H9 (cell line): Measurements from ENCODE around the gene XRCC3. TPM values are rescaled to one million over a fixed set of nuclear protein-coding genes. Genes with fewer than 3 reads are reported as not detected.

Experiments used
- DNase-seq: peaks from one replicate; pipeline ENCODE4 v3.0.0-alpha.2; 2017
- H2AFZ ChIP-seq: one replicate; pipeline ENCODE4 v1.6.1; 2013; ENCODE audit warnings: mild to moderate bottlenecking, low read length, control low read depth, moderate library complexity
- H2AK5ac ChIP-seq: 2 replicates; pipeline ENCODE4 v1.6.1; 2013; ENCODE audit warnings: low read length, control low read depth, mixed read lengths; ENCODE audit not compliant: insufficient read length
- H2BK120ac ChIP-seq: one replicate; pipeline ENCODE4 v1.6.1; 2013; ENCODE audit warnings: low read depth, mild to moderate bottlenecking, low read length, control low read depth, inconsistent platforms; ENCODE audit not compliant: poor library complexity, severe bottlenecking
- H2BK12ac ChIP-seq: 2 replicates; pipeline ENCODE4 v1.6.1; 2013; ENCODE audit warnings: low read length, control low read depth, mixed read lengths, low read depth; ENCODE audit not compliant: insufficient read length
- H2BK15ac ChIP-seq: 2 replicates; pipeline ENCODE4 v1.6.1; 2013; ENCODE audit warnings: low read depth, low read length, control low read depth
- H2BK20ac ChIP-seq: one replicate; pipeline ENCODE4 v1.6.1; 2013; ENCODE audit warnings: low read depth, mild to moderate bottlenecking, low read length, control low read depth, inconsistent platforms; ENCODE audit not compliant: poor library complexity, severe bottlenecking
- H2BK5ac ChIP-seq: 2 replicates; pipeline ENCODE4 v1.6.1; 2013; ENCODE audit warnings: low read length, control low read depth, mixed read lengths; ENCODE audit not compliant: insufficient read length
- H3K14ac ChIP-seq: 2 replicates; pipeline ENCODE4 v1.6.1; 2013; ENCODE audit warnings: low read length, control low read depth; ENCODE audit not compliant: insufficient read depth
- H3K18ac ChIP-seq: 2 replicates; pipeline ENCODE4 v1.6.1; 2013; ENCODE audit warnings: low read depth, mild to moderate bottlenecking, mixed read lengths, low read length, control low read depth; ENCODE audit not compliant: insufficient read length
- H3K23ac ChIP-seq: 2 replicates; pipeline ENCODE4 v1.6.1; 2013; ENCODE audit warnings: low read length, control low read depth, mixed read lengths, low read depth; ENCODE audit not compliant: insufficient read length
- H3K23me2 ChIP-seq: 2 replicates; pipeline ENCODE4 v1.6.1; 2013; ENCODE audit warnings: low read depth, mild to moderate bottlenecking, mixed read lengths, low read length, control low read depth; ENCODE audit not compliant: insufficient read length, poor library complexity, severe bottlenecking
- H3K27ac ChIP-seq: 2 replicates; pipeline ENCODE4 v1.5.1; 2013; ENCODE audit warnings: low read length, control low read depth, mixed read lengths, low read depth; ENCODE audit not compliant: insufficient read length
- H3K27me3 ChIP-seq: 2 replicates; pipeline ENCODE4 v1.6.1; 2013; ENCODE audit warnings: low read length, control low read depth, inconsistent platforms; ENCODE audit not compliant: insufficient read depth
- H3K4ac ChIP-seq: 2 replicates; pipeline ENCODE4 v1.6.1; 2013; ENCODE audit warnings: low read depth, mild to moderate bottlenecking, control low read depth, inconsistent platforms, low read length, moderate library complexity
- H3K4me1 ChIP-seq: 2 replicates; pipeline ENCODE4 v1.6.1; 2013; ENCODE audit warnings: low read length, control low read depth, inconsistent platforms; ENCODE audit not compliant: insufficient read depth
- H3K4me2 ChIP-seq: 2 replicates; pipeline ENCODE4 v1.6.1; 2013; ENCODE audit warnings: low read length, control low read depth, mixed read lengths; ENCODE audit not compliant: insufficient read length, insufficient read depth
- H3K56ac ChIP-seq: 2 replicates; pipeline ENCODE4 v1.6.1; 2013; ENCODE audit warnings: low read depth, mild to moderate bottlenecking, mixed read lengths, low read length, control low read depth; ENCODE audit not compliant: insufficient read length
- H3K79me1 ChIP-seq: 2 replicates; pipeline ENCODE4 v1.6.1; 2013; ENCODE audit warnings: low read depth, mild to moderate bottlenecking, moderate library complexity, low read length, control low read depth, inconsistent platforms; ENCODE audit not compliant: insufficient read depth, poor library complexity, severe bottlenecking
- H3K79me2 ChIP-seq: 2 replicates; pipeline ENCODE4 v1.6.1; 2013; ENCODE audit warnings: low read length, control low read depth, inconsistent platforms; ENCODE audit not compliant: insufficient read depth
- H3K9ac ChIP-seq: 2 replicates; pipeline ENCODE4 v1.6.1; 2013; ENCODE audit warnings: low read length, control low read depth, mixed read lengths; ENCODE audit not compliant: insufficient read length; ENCODE audit errors: extremely low read depth
- H3K9me3 ChIP-seq: one replicate; pipeline ENCODE4 v1.6.1; 2013; ENCODE audit warnings: low read depth, low read length, inconsistent platforms; ENCODE audit not compliant: control insufficient read depth
- H3T11ph ChIP-seq: one replicate; pipeline ENCODE4 v1.6.1; 2013; ENCODE audit warnings: mild to moderate bottlenecking, low read length, control low read depth, inconsistent platforms
- H4K20me1 ChIP-seq: one replicate; pipeline ENCODE4 v1.6.1; 2013; ENCODE audit not compliant: control insufficient read depth, insufficient read length, insufficient read depth
- H4K5ac ChIP-seq: 2 replicates; pipeline ENCODE4 v1.6.1; 2013; ENCODE audit warnings: low read depth, mild to moderate bottlenecking, mixed read lengths, low read length, control low read depth; ENCODE audit not compliant: insufficient read length
- H4K8ac ChIP-seq: replicated peaks from 2 replicates; pipeline ENCODE4 v1.6.1; 2013; ENCODE audit warnings: low read length, control low read depth, mixed read lengths, low read depth; ENCODE audit not compliant: insufficient read length
- H4K91ac ChIP-seq: 2 replicates; pipeline ENCODE4 v1.6.1; 2013; ENCODE audit warnings: low read depth, mild to moderate bottlenecking, moderate library complexity, mixed read lengths, low read length, control low read depth; ENCODE audit not compliant: insufficient read length
- H3K27ac Mint-ChIP-seq, 3 experiments: 2 replicates in 2 of 3; 3 replicates in 1 of 3; pipeline ENCODE4 v1.8.0; 2020 to 2021; ENCODE audit warnings: mixed read lengths in 3 of 3, mild to moderate bottlenecking in 1 of 3, moderate library complexity in 1 of 3
- H3K27me3 Mint-ChIP-seq: 2 replicates; pipeline ENCODE4 v1.8.0; 2021; ENCODE audit warnings: low read depth, mild to moderate bottlenecking, moderate library complexity, mixed read lengths
- H3K36me3 Mint-ChIP-seq, 3 experiments: 2 replicates in 2 of 3; 3 replicates in 1 of 3; pipeline ENCODE4 v1.8.0; 2020 to 2021; ENCODE audit warnings: low read depth in 3 of 3, mixed read lengths in 3 of 3; ENCODE audit not compliant: insufficient read depth in 1 of 3
- H3K4me1 Mint-ChIP-seq, 2 experiments: 2 replicates each; pipeline ENCODE4 v1.8.0; 2020; ENCODE audit warnings: mixed read lengths in 2 of 2
- H3K4me3 Mint-ChIP-seq, 2 experiments: 2 replicates in 1 of 2; 3 replicates in 1 of 2; pipeline ENCODE4 v1.8.0; 2020 to 2021; ENCODE audit warnings: mild to moderate bottlenecking in 2 of 2, mixed read lengths in 2 of 2, moderate library complexity in 1 of 2
- H3K9me3 Mint-ChIP-seq, 2 experiments: 2 replicates in 1 of 2; 3 replicates in 1 of 2; pipeline ENCODE4 v1.8.0; 2020; ENCODE audit warnings: mild to moderate bottlenecking in 2 of 2, mixed read lengths in 2 of 2, moderate library complexity in 1 of 2
- WGBS: extraction: QIAGEN DNeasy Blood & Tissue Kit; methylation state at CpG from one replicate; pipeline ENCODE4 v1.1.7; 2013; ENCODE audit warnings: missing lambda C conversion rate, low lambda C conversion rate, mixed read lengths; ENCODE audit not compliant: insufficient read length; ENCODE audit errors: extremely low coverage; 5-methylcytosine and 5-hydroxymethylcytosine counted together
- total RNA-seq: library from RNA; stranded (reverse); gene quantifications from 2 replicates; pipeline ENCODE4 v1.2.1, GENCODE V29; 2021
- TF ChIP-seq, protein P1 (sequence below): fragments of 200-600 bp; sonication (generic); conservative IDR thresholded peaks from 3 replicates; pipeline ENCODE4 v1.8.0; 2021; ENCODE audit warnings: antibody characterized with exemption, mild to moderate bottlenecking

The XRCC3 gene
- total RNA-seq, 1 experiment from 2014 or later: 45.3 TPM

DNA sequence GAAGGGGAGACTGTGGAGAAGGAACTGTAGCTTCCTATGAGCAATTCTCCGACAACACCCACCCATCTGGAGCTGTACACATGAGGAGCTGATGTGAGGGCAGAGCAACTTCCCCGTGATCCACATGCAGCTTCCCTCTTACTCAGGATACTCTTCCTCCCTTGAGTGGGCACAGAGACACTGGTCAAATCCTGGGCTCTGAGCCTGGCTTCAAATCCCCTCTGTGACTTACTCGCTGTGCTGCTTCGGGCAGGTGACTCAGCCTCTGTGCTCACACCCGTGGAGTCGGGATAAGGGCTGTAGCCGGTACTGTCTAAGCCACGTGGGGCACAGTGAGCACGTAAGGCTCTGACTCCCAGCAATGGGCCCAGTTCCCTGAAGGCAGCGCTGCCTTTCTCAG, 31.4 kb upstream of the XRCC3 start:
- Mint-ChIP-seq H3K4me1 (peaks cover 8 to 9% of the 10 kb centered on the region in 2 experiments), H3K27me3 (no peaks in the 10 kb centered on the region), H3K36me3 (peaks cover 0 to 4% (median 0%) of the 10 kb centered on the region in 3 experiments; a peak in 3 of 7 replicates), H3K27ac (peak overlapping the region in 1 of 3 experiments; percentile 47; a peak in 1 of 7 replicates), H3K4me3 (no peak overlapping the region), H3K9me3 (no peaks in the 10 kb centered on the region)
- Histone ChIP-seq H3K4me1 (peaks cover 4% of the 10 kb centered on the region; the same call in 1 of the 2 replicates), H2AK5ac (no peak overlapping the region), H2BK20ac (no peak overlapping the region), H3K18ac (no peak overlapping the region), H3K27me3 (no peaks in the 10 kb centered on the region; the same call in 1 of the 2 replicates), H4K5ac (no peak overlapping the region), H3K14ac (no peak overlapping the region), H3K23me2 (no peaks in the 10 kb centered on the region), H2AFZ (no peak overlapping the region), H3K4me2 (no peak overlapping the region), H2BK5ac (no peak overlapping the region), H3K79me1 (no peaks in the 10 kb centered on the region), H3K27ac (no peak overlapping the region), H3K9me3 (no peaks in the 10 kb centered on the region), H2BK120ac (no peak overlapping the region), H3T11ph (no peak overlapping the region), H3K56ac (no peak overlapping the region), H4K20me1 (no peaks in the 10 kb centered on the region), H3K79me2 (no peaks in the 10 kb centered on the region), H4K91ac (no peak overlapping the region), H2BK15ac (no peak overlapping the region), H4K8ac (no peak overlapping the region), H3K9ac (no peak overlapping the region), H3K23ac (no peak overlapping the region), H2BK12ac (no peak overlapping the region), H3K4ac (no peak overlapping the region)
- no peak for DNase-seq
- WGBS: no CpG with 5 or more reads among the region's 10 CpGs
- TF ChIP-seq, protein P1, sequence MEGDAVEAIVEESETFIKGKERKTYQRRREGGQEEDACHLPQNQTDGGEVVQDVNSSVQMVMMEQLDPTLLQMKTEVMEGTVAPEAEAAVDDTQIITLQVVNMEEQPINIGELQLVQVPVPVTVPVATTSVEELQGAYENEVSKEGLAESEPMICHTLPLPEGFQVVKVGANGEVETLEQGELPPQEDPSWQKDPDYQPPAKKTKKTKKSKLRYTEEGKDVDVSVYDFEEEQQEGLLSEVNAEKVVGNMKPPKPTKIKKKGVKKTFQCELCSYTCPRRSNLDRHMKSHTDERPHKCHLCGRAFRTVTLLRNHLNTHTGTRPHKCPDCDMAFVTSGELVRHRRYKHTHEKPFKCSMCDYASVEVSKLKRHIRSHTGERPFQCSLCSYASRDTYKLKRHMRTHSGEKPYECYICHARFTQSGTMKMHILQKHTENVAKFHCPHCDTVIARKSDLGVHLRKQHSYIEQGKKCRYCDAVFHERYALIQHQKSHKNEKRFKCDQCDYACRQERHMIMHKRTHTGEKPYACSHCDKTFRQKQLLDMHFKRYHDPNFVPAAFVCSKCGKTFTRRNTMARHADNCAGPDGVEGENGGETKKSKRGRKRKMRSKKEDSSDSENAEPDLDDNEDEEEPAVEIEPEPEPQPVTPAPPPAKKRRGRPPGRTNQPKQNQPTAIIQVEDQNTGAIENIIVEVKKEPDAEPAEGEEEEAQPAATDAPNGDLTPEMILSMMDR: no peak
